Cardiac muscle cell (in vitro differentiated cells and primary cell): Measurements from ENCODE around the gene OR5K2. TPM values are rescaled to one million over a fixed set of nuclear protein-coding genes. Genes with fewer than 3 reads are reported as not detected.

ENCODE experiments used
- DNase-seq, 2 donors: peaks; one replicate each; pipeline versions ENCODE4 v3.0.0 to v3.0.0-alpha.2; 2010 to 2017; ENCODE audit warnings: low read depth in 1 of 2, low spot score in 1 of 2
- H3K27ac ChIP-seq: fragments of 200-600 bp; sonication (generic); 2 replicates; pipeline ENCODE4 v1.5.1; 2016
- H3K27me3 ChIP-seq: fragments of 200-600 bp; sonication (generic); 2 replicates; pipeline ENCODE4 v1.6.0; 2016; ENCODE audit warnings: control low read depth
- H3K36me3 ChIP-seq: fragments of 200-600 bp; sonication (generic); 2 replicates; pipeline ENCODE4 v1.5.1; 2016; ENCODE audit warnings: control low read depth
- H3K4me1 ChIP-seq: fragments of 200-600 bp; sonication (generic); 2 replicates; pipeline ENCODE4 v1.8.1; 2017; ENCODE audit warnings: low read depth, mild to moderate bottlenecking, mixed run types
- H3K4me3 ChIP-seq: fragments of 200-600 bp; sonication (generic); 2 replicates; pipeline ENCODE4 v1.5.1; 2016; ENCODE audit warnings: mild to moderate bottlenecking
- H3K9me3 ChIP-seq: fragments of 200-600 bp; sonication (generic); 2 replicates; pipeline ENCODE4 v1.5.1; 2017; ENCODE audit warnings: low read depth, mild to moderate bottlenecking, control low read depth
- CTCF ChIP-seq: IDR thresholded peaks from 2 replicates; pipeline ENCODE4 v1.5.1; 2012; ENCODE audit warnings: low read depth, mild to moderate bottlenecking, low read length
- polyA plus RNA-seq: library from polyadenylated mRNA; unstranded; fragments of >200 nt; fragmentation: Nextera tagmentation; extraction: Ambion mirVana; gene quantifications from 2 replicates; pipeline ENCODE4 v1.2.1, GENCODE V29; 2016
- total RNA-seq: library from RNA; depleted of rRNA; stranded (reverse); fragments of >200 nt; gene quantifications from 2 replicates; pipeline ENCODE4 v1.2.3, GENCODE V29; 2016

OR5K2 gene
- not detected in 2 replicates for total RNA-seq
- not detected in 2 replicates for polyA plus RNA-seq

- TF ChIP-seq CTCF = no peak
- H3K36me3 ChIP-seq = no peaks in the 10 kb centered on the region
- no peak for DNase-seq
- no peak within 1 kb of the TSS for H3K27ac ChIP-seq
- H3K27me3 ChIP-seq = no peaks in the 10 kb centered on the region
- no peaks in the 10 kb centered on the region for H3K4me1 ChIP-seq
- H3K9me3 ChIP-seq = no peaks in the 10 kb centered on the region
- H3K4me3 ChIP-seq = no peak within 1 kb of the TSS
Observed at GRCh38 chr3:98497381-98497780, at the start of gene OR5K2. OR5K2 (plus strand) TSS chr3:98497681; CDS start chr3:98497681, 0 bp downstream.

GRCh38 chr3:98449606-98450193 is 47.8 kb upstream of the OR5K2 start:
- Histone ChIP-seq H3K4me1 (no peaks in the 10 kb centered on the region), H3K4me3 (no peak overlapping the region), H3K27me3 (no peaks in the 10 kb centered on the region), H3K27ac (no peak overlapping the region), H3K36me3 (no peaks in the 10 kb centered on the region), H3K9me3 (no peaks in the 10 kb centered on the region)
- TF ChIP-seq CTCF = no peak
- DNase-seq = no peak

- no peaks in the 10 kb centered on the region for H3K9me3 ChIP-seq
- H3K4me1 ChIP-seq = no peaks in the 10 kb centered on the region
- no peak for TF ChIP-seq CTCF
Observed at GRCh38 chr3:98450372-98450771, 47.1 kb upstream of the OR5K2 start.

GRCh38 chr3:98453827-98454226 is 43.7 kb upstream of the OR5K2 start:
- Histone ChIP-seq H3K27ac (no peak overlapping the region), H3K9me3 (no peaks in the 10 kb centered on the region), H3K27me3 (no peaks in the 10 kb centered on the region), H3K36me3 (no peaks in the 10 kb centered on the region), H3K4me3 (no peak overlapping the region), H3K4me1 (no peaks in the 10 kb centered on the region)
- no peak for TF ChIP-seq CTCF
- DNase-seq = no peak

More at GRCh38 chr3:98450372-98450771, 47.1 kb upstream of the OR5K2 start:
- no peak overlapping the region for H3K4me3 ChIP-seq
- H3K27me3 ChIP-seq = no peaks in the 10 kb centered on the region
- H3K27ac ChIP-seq = no peak overlapping the region
- H3K36me3 ChIP-seq = no peaks in the 10 kb centered on the region
- no peak for DNase-seq

GRCh38 chr3:98454929-98455328 is 42.6 kb upstream of the OR5K2 start:
- no peak overlapping the region for H3K4me3 ChIP-seq
- no peaks in the 10 kb centered on the region for H3K27me3 ChIP-seq
- no peak for DNase-seq
- no peak overlapping the region for H3K27ac ChIP-seq
- H3K9me3 ChIP-seq = no peaks in the 10 kb centered on the region
- no peaks in the 10 kb centered on the region for H3K36me3 ChIP-seq
- H3K4me1 ChIP-seq = no peaks in the 10 kb centered on the region
- no peak for TF ChIP-seq CTCF
